Measurements from ENCODE around the gene CTSS. TPM values are rescaled to one million over a fixed set of nuclear protein-coding genes. Genes with fewer than 3 reads are reported as not detected.

Gene CTSS
- total and polyA plus RNA-seq, 2 donors (not counting 1 experiment from before 2014, with no cell fraction given): 106 to 221 TPM

DNA sequence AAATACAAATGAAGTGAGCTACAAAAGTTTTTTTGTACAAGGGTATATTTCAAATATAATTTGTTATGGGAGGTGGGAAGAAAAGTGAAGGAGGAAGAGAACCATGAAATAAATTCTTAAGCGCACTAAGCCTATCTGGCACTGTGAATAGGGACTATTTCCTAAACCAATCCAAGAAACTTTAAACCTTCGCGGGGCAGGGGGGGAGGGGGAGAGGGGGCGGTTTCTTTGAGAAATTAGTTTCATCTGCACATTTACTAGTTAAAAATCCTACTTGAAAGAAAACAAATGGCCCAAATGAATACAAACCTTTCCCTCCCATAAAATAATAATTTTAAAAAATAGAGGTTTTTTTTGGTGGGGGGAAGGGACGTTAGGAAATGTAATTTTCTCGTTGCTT, 69.0 kb downstream of the CTSS start:
- Mint-ChIP-seq H3K27me3 (no peaks in the 10 kb centered on the region), H3K4me3 (peak overlapping the region; percentile 100), H3K27ac (peak overlapping the region; percentile 97), H3K4me1 (peaks cover 19% of the 10 kb centered on the region), H3K9me3 (ENCODE audit: insufficient read depth) (no peaks in the 10 kb centered on the region)
- no peak for DNase-seq
- Histone ChIP-seq H3K4me1 (ENCODE audit: control insufficient read depth in 2 of 2, insufficient read depth in 2 of 2, low read length in 2 of 2) (peaks cover 4 to 11% of the 10 kb centered on the region in 2 donors), H3K79me2 (ENCODE audit: control insufficient read depth, insufficient read depth, low read length) (peaks cover 13% of the 10 kb centered on the region), H4K20me1 (ENCODE audit: control insufficient read depth, insufficient read depth, low read length, poor library complexity, severe bottlenecking) (no peaks in the 10 kb centered on the region), H3K9ac (ENCODE audit: low read length) (peak overlapping the region; percentile 91), H3K36me3 (replicated peaks in 1 of 2; ENCODE audit: control extremely low read depth in 1 of 2, control insufficient read depth in 1 of 2, extremely low read depth in 1 of 2, insufficient read depth in 2 of 2, low read length in 1 of 2) (peaks cover 5 to 17% of the 10 kb centered on the region in 2 experiments), H3K4me2 (replicated peaks; ENCODE audit: low read depth, low read length, poor library complexity, severe bottlenecking) (peak overlapping the region; percentile 79), H3K9me3 (ENCODE audit: control extremely low read depth in 1 of 3, control insufficient read depth in 2 of 3, insufficient read depth in 1 of 3, low read length in 2 of 3) (no peaks in the 10 kb centered on the region), H3K27ac (ENCODE audit: low read length in 2 of 2) (peak overlapping the region; percentile 66 to 78), H2AFZ (ENCODE audit: insufficient read depth, low read depth, low read length, poor library complexity, severe bottlenecking) (peak overlapping the region; percentile 83), H3K4me3 (ENCODE audit: control extremely low read depth in 1 of 5, extremely low read depth in 1 of 5, insufficient read depth in 1 of 5, low read depth in 2 of 5, low read length in 4 of 5) (peak overlapping the region; percentile 77 to 99 (median 90)), H3K27me3 (replicated peaks in 1 of 4; ENCODE audit: control extremely low read depth in 1 of 4, control insufficient read depth in 3 of 4, insufficient read depth in 4 of 4, low read length in 3 of 4) (no peaks in the 10 kb centered on the region)
- no CpG with 5 or more reads among the region's 6 CpGs for WGBS (ENCODE audit: insufficient coverage)
- CTCF ChIA-PET: interaction anchor here (0.9 to 1.5 kb wide), 10 partner anchors 10 to 300 kb away, joined by 3 to 12 read pairs (median 4); partner anchors contain the start of gene ENSA
- intact Hi-C loops (cut with micrococcal nuclease): loop anchor here (2.0 to 5.0 kb wide), 3 partner anchors 68 to 230 kb away; partner anchors contain the start of genes ENSA, FALEC and SETDB1
- no peak for ATAC-seq (ENCODE audit: low read depth)
- POLR2A ChIA-PET: interaction anchor here (0.6 to 1.6 kb wide), 5 partner anchors 67 to 1004 kb away, joined by 3 to 5 read pairs (median 3); partner anchors contain the start of genes ENSA and MCL1
- TF ChIP-seq EZH2 (IDR thresholded peaks at IDR 0.05; ENCODE audit: borderline replicate concordance, insufficient read depth, low read depth, low read length, poor library complexity, severe bottlenecking): no peak
- TF ChIP-seq, protein P1, sequence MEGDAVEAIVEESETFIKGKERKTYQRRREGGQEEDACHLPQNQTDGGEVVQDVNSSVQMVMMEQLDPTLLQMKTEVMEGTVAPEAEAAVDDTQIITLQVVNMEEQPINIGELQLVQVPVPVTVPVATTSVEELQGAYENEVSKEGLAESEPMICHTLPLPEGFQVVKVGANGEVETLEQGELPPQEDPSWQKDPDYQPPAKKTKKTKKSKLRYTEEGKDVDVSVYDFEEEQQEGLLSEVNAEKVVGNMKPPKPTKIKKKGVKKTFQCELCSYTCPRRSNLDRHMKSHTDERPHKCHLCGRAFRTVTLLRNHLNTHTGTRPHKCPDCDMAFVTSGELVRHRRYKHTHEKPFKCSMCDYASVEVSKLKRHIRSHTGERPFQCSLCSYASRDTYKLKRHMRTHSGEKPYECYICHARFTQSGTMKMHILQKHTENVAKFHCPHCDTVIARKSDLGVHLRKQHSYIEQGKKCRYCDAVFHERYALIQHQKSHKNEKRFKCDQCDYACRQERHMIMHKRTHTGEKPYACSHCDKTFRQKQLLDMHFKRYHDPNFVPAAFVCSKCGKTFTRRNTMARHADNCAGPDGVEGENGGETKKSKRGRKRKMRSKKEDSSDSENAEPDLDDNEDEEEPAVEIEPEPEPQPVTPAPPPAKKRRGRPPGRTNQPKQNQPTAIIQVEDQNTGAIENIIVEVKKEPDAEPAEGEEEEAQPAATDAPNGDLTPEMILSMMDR (IDR thresholded peaks at IDR 0.05): no peak

DNA sequence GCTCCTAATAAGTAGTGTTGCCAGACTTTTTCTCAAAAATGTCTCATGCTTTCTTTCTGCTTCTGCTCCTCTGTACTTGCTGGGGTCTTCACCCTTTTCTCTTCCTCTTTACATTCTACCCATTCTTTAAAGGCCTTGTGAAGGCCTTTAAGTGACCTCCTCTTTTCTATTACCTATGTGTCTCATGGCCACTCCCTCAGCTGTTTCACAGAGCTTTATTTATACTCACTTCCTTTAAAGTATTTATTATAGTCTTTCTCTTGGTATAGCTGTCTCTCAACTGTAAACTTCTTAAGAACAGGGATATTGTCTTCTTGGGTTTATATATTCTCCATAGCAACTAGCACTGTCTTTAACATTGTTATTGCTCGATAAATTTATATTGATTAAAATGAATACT, 69.4 kb downstream of the CTSS start:
- Mint-ChIP-seq H3K27ac (peak overlapping the region; percentile 33), H3K27me3 (no peaks in the 10 kb centered on the region), H3K4me3 (peak overlapping the region; percentile 100), H3K4me1 (peaks cover 19% of the 10 kb centered on the region), H3K9me3 (ENCODE audit: insufficient read depth) (no peaks in the 10 kb centered on the region)
- peak overlapping the region; percentile 91 for H3K9ac ChIP-seq (ENCODE audit: low read length)
- H3K27me3 ChIP-seq (replicated peaks in 1 of 4; ENCODE audit: control extremely low read depth in 1 of 4, control insufficient read depth in 3 of 4, insufficient read depth in 4 of 4, low read length in 3 of 4): no peaks in the 10 kb centered on the region
- ATAC-seq (ENCODE audit: low read depth) (no peak), DNase-seq (peak; percentile 12)
- H3K79me2 ChIP-seq (ENCODE audit: control insufficient read depth, insufficient read depth, low read length): peaks cover 13% of the 10 kb centered on the region
- H3K36me3 ChIP-seq (replicated peaks in 1 of 2; ENCODE audit: control extremely low read depth in 1 of 2, control insufficient read depth in 1 of 2, extremely low read depth in 1 of 2, insufficient read depth in 2 of 2, low read length in 1 of 2): peaks cover 5 to 17% of the 10 kb centered on the region in 2 experiments
- WGBS (ENCODE audit: insufficient coverage): no CpG with 5 or more reads among the region's 1 CpG
- TF ChIP-seq EZH2 (IDR thresholded peaks at IDR 0.05; ENCODE audit: borderline replicate concordance, insufficient read depth, low read depth, low read length, poor library complexity, severe bottlenecking): no peak
- TF ChIP-seq, protein P1 (IDR thresholded peaks at IDR 0.05): no peak
- peak overlapping the region in 1 of 2 donors; percentile 47 for H3K27ac ChIP-seq (ENCODE audit: low read length in 2 of 2)
- H3K4me1 ChIP-seq (ENCODE audit: control insufficient read depth in 2 of 2, insufficient read depth in 2 of 2, low read length in 2 of 2): peaks cover 4 to 11% of the 10 kb centered on the region in 2 donors
- intact Hi-C loops (cut with micrococcal nuclease): loop anchor here (2.0 to 5.0 kb wide), 3 partner anchors 67 to 231 kb away; partner anchors contain the start of genes ENSA, FALEC and SETDB1
- no peaks in the 10 kb centered on the region for H4K20me1 ChIP-seq (ENCODE audit: control insufficient read depth, insufficient read depth, low read length, poor library complexity, severe bottlenecking)
- H3K4me3 ChIP-seq (ENCODE audit: control extremely low read depth in 1 of 5, extremely low read depth in 1 of 5, insufficient read depth in 1 of 5, low read depth in 2 of 5, low read length in 4 of 5): peak overlapping the region; percentile 17 to 99 (median 88)
- ChIA-PET POLR2A (interaction anchor here (0.6 to 1.6 kb wide), 3 partner anchors 67 to 1003 kb away, joined by 3 to 5 read pairs (median 5); partner anchors contain the start of genes ENSA and MCL1), CTCF (interaction anchor here (1.0 to 1.5 kb wide), 7 partner anchors 9 to 300 kb away, joined by 3 to 12 read pairs (median 4); no protein-coding TSS in a partner anchor)
- no peak overlapping the region for H2AFZ ChIP-seq (ENCODE audit: insufficient read depth, low read depth, low read length, poor library complexity, severe bottlenecking)
- H3K4me2 ChIP-seq (replicated peaks; ENCODE audit: low read depth, low read length, poor library complexity, severe bottlenecking): peak overlapping the region; percentile 79
- H3K9me3 ChIP-seq (ENCODE audit: control extremely low read depth in 1 of 3, control insufficient read depth in 2 of 3, insufficient read depth in 1 of 3, low read length in 2 of 3): no peaks in the 10 kb centered on the region

All from B cell (primary cell).